Fibroblast of skin of abdomen (primary cell): ENCODE data around the gene IWS1.
"Not testable (repeated sequence)": the region's sequence is repeated elsewhere in the genome, so short reads cannot be mapped to it uniquely, and the experiment has no call there.

Experiments used
- DNase-seq: peaks from one replicate; pipeline ENCODE4 v3.0.0-alpha.2; 2013

Gene IWS1

DNA sequence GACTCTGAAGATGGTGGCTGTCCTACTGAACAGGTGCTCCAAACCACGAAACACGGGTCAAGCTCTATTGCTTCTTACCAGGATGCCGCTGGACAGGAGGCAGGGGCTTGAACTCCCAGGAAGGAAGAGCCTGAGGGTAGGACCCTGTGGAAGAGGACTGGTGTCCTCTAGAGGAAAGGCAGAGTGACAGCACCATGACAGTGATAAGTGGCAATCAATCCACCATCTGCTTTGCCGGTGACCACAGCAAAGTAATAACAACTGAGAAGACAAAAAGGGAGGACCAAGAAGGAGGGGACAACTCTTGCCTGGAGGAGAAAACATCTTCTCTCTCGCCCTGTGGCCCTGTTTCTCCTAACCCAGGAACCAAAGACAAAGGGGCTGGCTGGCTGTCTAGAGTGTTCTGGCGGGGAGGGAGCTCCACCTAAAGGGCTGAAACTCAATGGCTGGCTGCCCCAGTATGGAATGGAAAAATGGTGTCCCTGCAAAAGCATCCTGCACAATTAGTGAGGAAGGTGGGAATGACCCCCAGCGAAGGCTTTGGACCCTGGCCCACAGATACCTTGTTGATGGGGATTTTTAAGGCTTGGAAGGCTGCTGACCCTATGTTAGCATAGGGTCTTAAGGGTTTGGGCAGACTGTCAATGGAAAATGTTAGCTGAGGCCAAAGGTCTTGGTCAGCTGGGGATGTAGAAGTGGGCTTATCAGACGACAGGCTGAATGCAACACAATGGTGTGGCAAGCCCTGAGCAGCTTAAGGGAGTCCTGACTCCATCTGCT is 72.7 kb downstream of the IWS1 start:
- peak; percentile 7 for DNase-seq

DNA sequence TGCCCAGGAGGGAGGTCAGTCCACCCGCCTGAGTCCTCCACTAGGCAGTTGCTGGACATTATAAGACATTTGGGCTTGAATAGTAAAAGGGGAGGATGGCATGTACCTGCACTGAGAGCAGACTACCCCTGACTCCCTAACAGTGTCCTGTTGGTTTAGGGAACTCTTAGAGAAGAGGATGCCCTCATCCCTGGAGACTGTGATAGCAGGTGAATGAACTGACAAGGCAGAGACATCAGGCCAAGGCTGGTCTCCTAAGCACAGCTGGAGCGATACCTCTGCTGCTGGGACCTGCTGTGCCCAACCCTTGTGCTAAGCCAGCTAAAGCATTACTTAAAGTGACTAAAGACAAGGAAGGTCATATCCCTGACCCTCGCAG is 73.3 kb downstream of the IWS1 start:
- no peak for DNase-seq

DNA sequence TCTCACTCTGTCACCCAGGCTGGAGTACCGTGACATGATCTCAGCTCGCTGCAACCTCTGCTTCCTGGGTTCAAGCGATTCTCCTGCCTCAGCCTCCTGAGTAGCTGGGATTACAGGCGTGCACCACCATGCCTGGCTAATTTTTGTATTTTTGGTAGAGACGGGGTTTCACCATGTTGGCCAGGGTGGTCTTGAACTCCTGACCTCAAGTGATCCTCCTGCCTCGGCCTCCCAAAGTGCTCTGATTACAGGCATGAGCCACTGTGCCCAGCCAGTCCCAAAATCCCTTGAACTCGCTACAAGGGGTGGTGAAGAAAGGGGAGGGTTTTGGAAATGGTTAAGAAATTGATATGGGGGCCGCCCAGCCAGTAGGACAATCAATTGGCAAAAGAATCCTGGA is 73.9 kb downstream of the IWS1 start:
- DNase-seq: not testable (repeated sequence)

DNA sequence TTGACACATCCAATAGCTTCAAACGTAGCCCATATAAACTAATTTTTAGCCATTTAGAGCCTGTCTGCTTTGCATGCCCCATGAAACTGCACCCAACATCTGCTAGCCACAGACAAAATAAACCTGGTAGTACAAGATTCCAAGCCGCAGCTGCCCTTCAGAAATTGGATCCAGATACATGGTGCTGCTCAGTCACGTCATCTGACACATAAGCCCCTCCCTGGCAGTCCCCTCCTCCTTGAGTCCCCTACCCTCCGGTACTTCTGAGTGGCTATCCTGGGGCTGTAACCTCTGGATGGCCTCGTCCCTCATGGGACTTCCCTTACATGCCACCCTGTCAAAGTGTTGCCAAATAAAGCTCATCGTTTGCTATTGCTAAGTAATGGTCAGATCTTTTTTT is 74.3 kb downstream of the IWS1 start:
- peak; percentile 12 for DNase-seq

DNA sequence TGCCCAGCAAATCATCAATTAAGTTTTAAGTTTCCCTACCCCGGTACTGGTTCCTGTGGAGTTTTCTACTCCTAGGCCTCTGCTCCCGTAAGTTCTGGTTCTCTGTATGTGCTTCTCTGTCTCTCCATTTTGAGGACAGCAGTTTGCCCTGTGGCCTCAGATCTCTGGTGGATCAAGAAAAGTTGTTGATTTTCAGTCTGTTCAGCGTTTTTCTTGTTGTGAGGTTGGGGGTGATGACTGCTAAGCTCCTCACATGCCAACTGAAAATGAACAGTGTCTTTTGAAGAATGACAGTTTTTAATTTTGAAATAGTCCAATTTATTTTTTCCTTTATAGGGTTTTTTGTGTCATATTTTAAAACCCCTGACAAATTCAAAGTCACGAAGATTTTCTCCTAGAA is 76.4 kb downstream of the IWS1 start:
- DNase-seq: no peak

DNA sequence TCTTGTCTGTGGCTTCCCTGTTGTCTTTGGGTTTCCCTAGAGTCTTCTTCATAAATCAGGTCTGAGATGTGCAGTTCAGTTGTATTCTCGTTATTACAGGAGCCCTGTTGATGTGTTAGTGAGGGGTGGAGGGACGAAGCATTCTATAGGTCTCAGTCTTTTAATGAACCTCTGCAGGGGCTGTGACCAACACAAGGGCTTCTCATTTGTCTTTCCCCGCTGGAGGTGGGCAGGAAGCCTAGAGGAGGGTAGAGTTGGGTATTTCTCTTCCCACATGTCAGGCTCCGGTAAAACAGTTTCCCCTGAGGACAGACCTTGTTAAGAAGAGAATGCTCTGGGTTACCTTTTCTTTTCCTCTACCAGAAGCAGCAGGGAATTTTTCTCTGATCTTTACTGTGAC is 76.9 kb downstream of the IWS1 start:
- DNase-seq: no peak

DNA sequence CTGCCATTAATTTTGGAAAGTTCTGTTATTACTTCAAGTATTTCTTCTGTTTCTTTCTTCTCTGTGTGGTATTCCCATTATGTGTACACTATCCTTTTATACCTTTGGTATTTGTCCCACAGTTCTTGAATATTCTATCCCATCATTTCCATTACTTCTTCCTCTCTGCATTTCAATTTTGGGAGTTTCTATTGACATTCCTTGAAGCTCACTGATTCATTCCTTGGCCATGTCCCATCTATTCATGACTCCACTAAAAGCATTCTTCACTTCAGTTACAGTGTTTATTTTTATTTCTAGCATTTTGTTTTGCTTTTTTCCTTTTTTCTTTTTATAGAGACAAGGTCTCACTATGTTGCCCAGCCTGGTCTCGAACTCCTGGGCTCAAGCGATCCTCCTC is 77.8 kb downstream of the IWS1 start:
- DNase-seq: no peak

DNA sequence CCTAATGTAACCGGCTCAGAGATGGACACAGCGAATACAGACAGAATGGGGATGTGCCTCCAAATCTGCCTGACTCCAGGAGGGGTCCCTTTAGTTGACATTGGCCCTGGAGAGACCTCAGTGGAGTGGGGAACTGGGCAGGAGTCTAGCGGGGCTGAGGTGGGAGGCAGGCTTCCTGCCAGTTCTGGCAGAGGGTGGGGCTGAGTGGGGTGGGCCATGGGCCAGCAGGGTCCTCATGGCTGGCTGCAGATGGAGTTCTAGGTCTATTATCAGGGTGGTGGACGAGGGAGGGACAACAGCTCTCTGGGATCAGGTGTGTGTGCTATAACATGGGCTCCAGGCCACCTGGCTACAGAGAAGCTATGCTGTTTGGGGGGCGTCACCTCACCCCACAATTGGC is 86.9 kb downstream of the IWS1 start:
- no peak for DNase-seq

DNA sequence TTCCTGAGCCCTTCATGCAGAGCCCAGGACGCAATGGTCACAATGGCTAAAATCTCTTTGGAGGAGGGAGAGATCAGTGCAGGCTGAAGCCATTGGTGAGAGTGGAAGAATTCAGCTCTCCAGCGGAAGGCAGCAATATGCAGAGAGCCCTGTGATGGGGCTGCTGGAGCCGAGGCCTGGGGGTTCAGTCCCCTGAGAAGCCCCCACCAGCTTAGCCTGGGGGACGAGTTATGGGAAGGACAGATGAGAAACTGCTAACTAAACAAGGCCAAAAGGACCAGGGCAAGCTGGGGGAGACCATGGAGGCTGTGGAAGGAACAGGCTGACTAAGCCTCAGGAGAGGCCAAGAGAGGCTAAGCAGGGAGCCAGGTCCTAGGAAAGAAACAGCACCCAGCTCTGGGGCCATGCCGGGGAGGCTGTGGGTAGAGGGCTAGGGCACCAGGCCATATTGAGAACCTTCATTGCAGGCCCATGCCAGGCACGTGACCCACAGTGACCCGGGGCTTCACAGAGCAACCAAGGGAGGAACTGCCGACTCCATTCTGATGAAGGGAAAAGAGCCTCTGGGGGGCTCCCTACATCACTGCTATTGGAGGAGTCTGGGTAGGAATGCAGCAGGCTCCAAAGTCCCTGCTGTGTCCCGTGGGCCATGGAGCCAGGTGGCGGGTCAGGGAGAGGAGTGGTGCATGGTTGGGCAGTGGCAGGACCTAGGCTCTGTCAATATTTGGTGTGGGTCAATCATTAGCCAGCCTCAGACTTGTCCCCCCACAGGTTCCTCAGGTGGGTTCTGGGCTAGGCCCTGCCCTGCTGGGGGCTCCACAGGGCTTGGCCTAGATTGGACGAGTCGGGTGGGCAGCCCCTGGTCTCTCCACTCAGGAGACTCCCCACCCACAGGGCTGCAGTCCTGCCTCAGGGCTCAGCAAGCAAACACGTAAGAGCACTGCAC is 88.2 kb downstream of the IWS1 start:
- DNase-seq: no peak

DNA sequence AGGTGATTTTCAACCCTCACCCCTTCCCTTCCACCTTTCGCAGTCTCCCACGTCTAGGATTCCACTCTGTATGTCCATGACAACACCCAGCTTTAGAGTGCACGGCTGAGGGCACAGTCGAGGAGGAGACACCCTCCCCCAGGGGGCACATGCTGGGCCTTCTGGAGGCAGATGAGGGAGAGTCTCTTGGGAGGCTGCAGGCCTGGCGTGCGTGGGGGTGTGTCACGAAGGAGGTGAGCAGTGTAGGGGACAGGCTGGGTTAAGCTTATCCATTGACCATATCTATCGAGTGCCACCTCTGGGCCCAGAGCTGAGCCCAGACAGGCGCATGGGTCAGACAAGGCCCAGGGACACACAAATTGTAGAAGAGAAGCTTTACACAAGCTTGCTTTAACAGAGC is 89.2 kb downstream of the IWS1 start:
- DNase-seq: no peak

DNA sequence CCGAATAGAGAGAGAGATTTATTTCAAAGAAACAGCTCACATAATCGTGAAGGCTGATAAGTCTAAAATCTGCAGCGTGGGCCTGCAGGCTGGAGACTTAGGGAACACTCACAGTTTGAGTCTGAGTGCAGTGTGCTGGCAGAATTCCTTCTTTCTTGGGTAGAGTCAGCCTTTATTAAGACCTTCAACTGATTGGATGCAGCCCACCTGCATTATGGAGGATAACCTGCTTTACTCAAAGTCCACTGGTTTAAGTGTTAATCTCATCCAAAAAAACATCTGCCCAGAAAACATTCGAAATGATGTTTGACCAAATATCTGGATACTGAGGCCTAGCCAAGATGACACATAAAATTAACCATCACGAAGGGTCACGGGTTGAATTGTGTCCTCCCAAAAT is 91.8 kb downstream of the IWS1 start:
- no peak for DNase-seq

DNA sequence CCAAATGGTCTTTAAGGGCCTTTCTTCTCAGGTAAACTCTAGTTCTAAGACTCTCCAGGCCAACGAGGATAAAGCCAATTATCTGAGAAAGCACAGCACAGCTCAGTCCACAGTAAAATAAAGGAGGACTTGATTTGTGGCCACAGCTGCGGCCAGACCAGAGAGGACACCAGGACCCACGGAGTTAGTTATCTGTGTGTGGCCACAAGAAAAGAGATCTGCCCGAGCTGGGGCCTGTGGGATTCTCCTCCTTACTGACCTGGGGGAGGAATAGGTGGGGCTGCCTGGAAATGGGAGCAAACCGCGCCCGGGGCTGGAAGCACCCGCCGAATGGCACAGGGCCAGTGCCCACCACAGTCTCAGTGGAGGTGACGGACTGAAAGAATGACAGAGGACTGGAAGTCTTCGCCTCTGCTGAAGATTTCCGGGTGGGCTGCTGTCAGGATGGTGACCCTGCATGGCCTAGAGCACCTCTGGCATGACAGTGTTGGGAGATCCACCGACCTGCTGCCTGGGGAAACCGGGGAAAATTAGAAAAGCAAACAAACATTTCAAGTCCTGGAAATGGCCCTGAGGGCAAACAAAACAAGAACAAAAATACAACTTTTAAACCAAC is 94.8 kb downstream of the IWS1 start:
- no peak for DNase-seq
